Measurements from ENCODE around the gene SNRK. TPM values are rescaled to one million over a fixed set of nuclear protein-coding genes. Genes with fewer than 3 reads are reported as not detected.

Gene SNRK
- 39.6 TPM for polyA plus RNA-seq (ENCODE audit: insufficient read length)

GRCh38 chr3:43286115-43286840, at the start of gene SNRK:
TSS of gene SNRK (plus strand) at chr3:43286540. CDS start at chr3:43303204, 16,664 bp downstream.
- DNase-seq = peak; percentile 92

- DNase-seq = no peak
Observed at GRCh38 chr3:43238801-43239200, 47.5 kb upstream of the SNRK start.

- DNase-seq = no peak
Observed at GRCh38 chr3:43239755-43240154, 46.6 kb upstream of the SNRK start.

- no peak for DNase-seq
Observed at GRCh38 chr3:43243590-43244587, 42.5 kb upstream of the SNRK start.

- DNase-seq = no peak
Observed at GRCh38 chr3:43244694-43245093, 41.6 kb upstream of the SNRK start.

- DNase-seq = peak; percentile 8
Observed at GRCh38 chr3:43246976-43247375, 39.4 kb upstream of the SNRK start.

GRCh38 chr3:43247561-43248184, 38.7 kb upstream of the SNRK start:
- no peak for DNase-seq

- no peak for DNase-seq
Observed at GRCh38 chr3:43248185-43248583, 38.2 kb upstream of the SNRK start.

GRCh38 chr3:43248973-43249372, 37.4 kb upstream of the SNRK start:
- DNase-seq = no peak

- DNase-seq = no peak
Observed at GRCh38 chr3:43249405-43249804, 36.9 kb upstream of the SNRK start.

- DNase-seq = no peak
Observed at GRCh38 chr3:43253294-43253693, 33.0 kb upstream of the SNRK start.

GRCh38 chr3:43254125-43254524, 32.2 kb upstream of the SNRK start:
- no peak for DNase-seq

- DNase-seq = no peak
Observed at GRCh38 chr3:43255662-43256061, 30.7 kb upstream of the SNRK start.

- no peak for DNase-seq
Observed at GRCh38 chr3:43256714-43257461, 29.5 kb upstream of the SNRK start.

- DNase-seq = no peak
Observed at GRCh38 chr3:43257850-43258249, 28.5 kb upstream of the SNRK start.

- DNase-seq = no peak
Observed at GRCh38 chr3:43259626-43260025, 26.7 kb upstream of the SNRK start.

- no peak for DNase-seq
Observed at GRCh38 chr3:43260412-43260811, 25.9 kb upstream of the SNRK start.

GRCh38 chr3:43262194-43262593, 24.1 kb upstream of the SNRK start:
- DNase-seq = no peak

GRCh38 chr3:43266451-43266850, 19.9 kb upstream of the SNRK start:
- DNase-seq = no peak

GRCh38 chr3:43266995-43267394, 19.3 kb upstream of the SNRK start:
- no peak for DNase-seq

- no peak for DNase-seq
Observed at GRCh38 chr3:43268636-43269035, 17.7 kb upstream of the SNRK start.

- no peak for DNase-seq
Observed at GRCh38 chr3:43270078-43270477, 16.3 kb upstream of the SNRK start.

Measured in hindlimb muscle (tissue), 1 donor.